PC-3 (cell line): ENCODE measurements around the gene CEACAM21.

Source experiments
- EZH2 ChIP-seq: fragments of 300-600 bp; sonication (generic); IDR thresholded peaks from one replicate; pipeline ENCODE4 v1.6.1; 2017; ENCODE audit warnings: antibody characterized with exemption, mild to moderate bottlenecking, low read length; ENCODE audit not compliant: unreplicated experiment
- EZH2phosphoT487 ChIP-seq: fragments of 300-600 bp; sonication (generic); IDR thresholded peaks from 2 replicates; pipeline ENCODE4 v1.6.1; 2018; ENCODE audit warnings: mild to moderate bottlenecking, antibody characterized with exemption, low read length, borderline replicate concordance
- TF ChIP-seq, protein P1 (sequence below): fragments of 300-600 bp; sonication (generic); conservative IDR thresholded peaks from 2 replicates; pipeline ENCODE4 v1.5.1; 2017; ENCODE audit warnings: antibody characterized with exemption, low read depth, mild to moderate bottlenecking, low read length

GRCh38 chr19:41529484-41530183 lies 46.3 kb upstream of the CEACAM21 start:
- TF ChIP-seq, protein P1, sequence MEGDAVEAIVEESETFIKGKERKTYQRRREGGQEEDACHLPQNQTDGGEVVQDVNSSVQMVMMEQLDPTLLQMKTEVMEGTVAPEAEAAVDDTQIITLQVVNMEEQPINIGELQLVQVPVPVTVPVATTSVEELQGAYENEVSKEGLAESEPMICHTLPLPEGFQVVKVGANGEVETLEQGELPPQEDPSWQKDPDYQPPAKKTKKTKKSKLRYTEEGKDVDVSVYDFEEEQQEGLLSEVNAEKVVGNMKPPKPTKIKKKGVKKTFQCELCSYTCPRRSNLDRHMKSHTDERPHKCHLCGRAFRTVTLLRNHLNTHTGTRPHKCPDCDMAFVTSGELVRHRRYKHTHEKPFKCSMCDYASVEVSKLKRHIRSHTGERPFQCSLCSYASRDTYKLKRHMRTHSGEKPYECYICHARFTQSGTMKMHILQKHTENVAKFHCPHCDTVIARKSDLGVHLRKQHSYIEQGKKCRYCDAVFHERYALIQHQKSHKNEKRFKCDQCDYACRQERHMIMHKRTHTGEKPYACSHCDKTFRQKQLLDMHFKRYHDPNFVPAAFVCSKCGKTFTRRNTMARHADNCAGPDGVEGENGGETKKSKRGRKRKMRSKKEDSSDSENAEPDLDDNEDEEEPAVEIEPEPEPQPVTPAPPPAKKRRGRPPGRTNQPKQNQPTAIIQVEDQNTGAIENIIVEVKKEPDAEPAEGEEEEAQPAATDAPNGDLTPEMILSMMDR, result no peak
- TF ChIP-seq EZH2phosphoT487 (no peak), EZH2 (no peak)
